Hematopoietic multipotent progenitor cell treated with erythropoietin and hydrocortisone succinate and interleukin-3 and kit ligand, for 4 days (in vitro differentiated cells): Measurements from ENCODE around the gene DNAJC3.
A peak's percentile ranks its signal among the peaks of the same experiment; 100 is the strongest.
"Not testable (repeated sequence)": the region's sequence is repeated elsewhere in the genome, so short reads cannot be mapped to it uniquely, and the experiment has no call there.

Experiments
- DNase-seq: peaks from one replicate; pipeline ENCODE4 v3.0.0-alpha.2; 2015

DNAJC3 gene

GRCh38 chr13:95722241-95722640 lies 45.3 kb downstream of the DNAJC3 start:
- no peak for DNase-seq

GRCh38 chr13:95723438-95723837 lies 46.5 kb downstream of the DNAJC3 start:
- DNase-seq = peak; percentile 29

GRCh38 chr13:95724252-95724651 lies 47.3 kb downstream of the DNAJC3 start:
- no peak for DNase-seq

- DNase-seq = no peak
Observed at GRCh38 chr13:95726876-95727275, 49.9 kb downstream of the DNAJC3 start.

- no peak for DNase-seq
Observed at GRCh38 chr13:95728957-95729356, 52.0 kb downstream of the DNAJC3 start.

- no peak for DNase-seq
Observed at GRCh38 chr13:95734124-95734523, 57.2 kb downstream of the DNAJC3 start.

- not testable (repeated sequence) for DNase-seq
Observed at GRCh38 chr13:95740071-95740978, 63.4 kb downstream of the DNAJC3 start.

GRCh38 chr13:95740979-95741320 lies 64.0 kb downstream of the DNAJC3 start:
- no peak for DNase-seq

- DNase-seq = no peak
Observed at GRCh38 chr13:95741584-95742563, 64.9 kb downstream of the DNAJC3 start.

GRCh38 chr13:95743192-95743591 lies 66.3 kb downstream of the DNAJC3 start:
- DNase-seq = no peak

GRCh38 chr13:95745289-95745688 lies 68.3 kb downstream of the DNAJC3 start:
- DNase-seq = no peak

- peak; percentile 25 for DNase-seq
Observed at GRCh38 chr13:95745752-95746151, 68.8 kb downstream of the DNAJC3 start.

- no peak for DNase-seq
Observed at GRCh38 chr13:95749545-95749944, 72.6 kb downstream of the DNAJC3 start.

GRCh38 chr13:95752677-95753076 lies 75.7 kb downstream of the DNAJC3 start:
- DNase-seq = no peak

- DNase-seq = peak; percentile 47
Observed at GRCh38 chr13:95754069-95754468, 77.1 kb downstream of the DNAJC3 start.

GRCh38 chr13:95756072-95756471 lies 79.1 kb downstream of the DNAJC3 start:
- DNase-seq = no peak

GRCh38 chr13:95762626-95763025 lies 85.7 kb downstream of the DNAJC3 start:
- not testable (repeated sequence) for DNase-seq

- DNase-seq = no peak
Observed at GRCh38 chr13:95763601-95764000, 86.7 kb downstream of the DNAJC3 start.

- DNase-seq = peak; percentile 11
Observed at GRCh38 chr13:95771905-95772304, 95.0 kb downstream of the DNAJC3 start.

- no peak for DNase-seq
Observed at GRCh38 chr13:95779522-95779921, 102.6 kb downstream of the DNAJC3 start.

GRCh38 chr13:95781016-95781415 lies 104.1 kb downstream of the DNAJC3 start:
- no peak for DNase-seq

GRCh38 chr13:95781940-95782339 lies 105.0 kb downstream of the DNAJC3 start:
- DNase-seq = not testable (repeated sequence)

- DNase-seq = no peak
Observed at GRCh38 chr13:95783747-95784146, 106.8 kb downstream of the DNAJC3 start.
